ENCODE results near the gene NPC1L1.
A peak's percentile ranks its signal among the peaks of the same experiment; 100 is the strongest.

- TF ChIP-seq POLR2A (IDR thresholded peaks at IDR 0.05): no peak
- TF ChIP-seq, protein P1, sequence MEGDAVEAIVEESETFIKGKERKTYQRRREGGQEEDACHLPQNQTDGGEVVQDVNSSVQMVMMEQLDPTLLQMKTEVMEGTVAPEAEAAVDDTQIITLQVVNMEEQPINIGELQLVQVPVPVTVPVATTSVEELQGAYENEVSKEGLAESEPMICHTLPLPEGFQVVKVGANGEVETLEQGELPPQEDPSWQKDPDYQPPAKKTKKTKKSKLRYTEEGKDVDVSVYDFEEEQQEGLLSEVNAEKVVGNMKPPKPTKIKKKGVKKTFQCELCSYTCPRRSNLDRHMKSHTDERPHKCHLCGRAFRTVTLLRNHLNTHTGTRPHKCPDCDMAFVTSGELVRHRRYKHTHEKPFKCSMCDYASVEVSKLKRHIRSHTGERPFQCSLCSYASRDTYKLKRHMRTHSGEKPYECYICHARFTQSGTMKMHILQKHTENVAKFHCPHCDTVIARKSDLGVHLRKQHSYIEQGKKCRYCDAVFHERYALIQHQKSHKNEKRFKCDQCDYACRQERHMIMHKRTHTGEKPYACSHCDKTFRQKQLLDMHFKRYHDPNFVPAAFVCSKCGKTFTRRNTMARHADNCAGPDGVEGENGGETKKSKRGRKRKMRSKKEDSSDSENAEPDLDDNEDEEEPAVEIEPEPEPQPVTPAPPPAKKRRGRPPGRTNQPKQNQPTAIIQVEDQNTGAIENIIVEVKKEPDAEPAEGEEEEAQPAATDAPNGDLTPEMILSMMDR (IDR thresholded peaks at IDR 0.05): peak; percentile 93 to 98 (median 97)
Observed at GRCh38 chr7:44565097-44565794, 24.1 kb upstream of the NPC1L1 start.

All from esophagus squamous epithelium (tissue), 4 donors.